HG03103 (cell line): ENCODE data around the gene PAX5.

Experiments used
- ATAC-seq: cut with Tn5 transposase; IDR thresholded peaks from one replicate; pipeline ENCODE4 v1.9.1; 2021; ENCODE audit warnings: low read depth; ENCODE audit not compliant: unreplicated experiment

The PAX5 gene

GRCh38 chr9:36991516-36992134 lies 42.4 kb downstream of the PAX5 start:
- no peak for ATAC-seq

GRCh38 chr9:36988848-36989247 lies 45.2 kb downstream of the PAX5 start:
- no peak for ATAC-seq

- ATAC-seq: no peak
Measured at GRCh38 chr9:36987891-36988290, 46.2 kb downstream of the PAX5 start.

GRCh38 chr9:36987409-36987808 lies 46.7 kb downstream of the PAX5 start:
- no peak for ATAC-seq

- ATAC-seq: no peak
Measured at GRCh38 chr9:36986468-36987408, 47.3 kb downstream of the PAX5 start.

GRCh38 chr9:36985769-36986467 lies 48.1 kb downstream of the PAX5 start:
- no peak for ATAC-seq

GRCh38 chr9:36985061-36985768 lies 48.9 kb downstream of the PAX5 start:
- no peak for ATAC-seq

- ATAC-seq: no peak
Measured at GRCh38 chr9:36980148-36980974, 53.7 kb downstream of the PAX5 start.

GRCh38 chr9:36976371-36977030 lies 57.6 kb downstream of the PAX5 start:
- ATAC-seq: no peak

GRCh38 chr9:36974731-36975130 lies 59.3 kb downstream of the PAX5 start:
- no peak for ATAC-seq

GRCh38 chr9:36971935-36972488 lies 62.1 kb downstream of the PAX5 start:
- no peak for ATAC-seq

- no peak for ATAC-seq
Measured at GRCh38 chr9:36970007-36970888, 63.8 kb downstream of the PAX5 start.

GRCh38 chr9:36969216-36969771 lies 64.8 kb downstream of the PAX5 start:
- ATAC-seq: no peak

- no peak for ATAC-seq
Measured at GRCh38 chr9:36968574-36969215, 65.4 kb downstream of the PAX5 start.

- no peak for ATAC-seq
Measured at GRCh38 chr9:36967997-36968396, 66.1 kb downstream of the PAX5 start.

GRCh38 chr9:36966371-36967097 lies 67.5 kb downstream of the PAX5 start:
- ATAC-seq: no peak

GRCh38 chr9:36964791-36965190 lies 69.3 kb downstream of the PAX5 start:
- ATAC-seq: no peak
